Measurements from ENCODE around the gene ADAMTS3. TPM values are rescaled to one million over a fixed set of nuclear protein-coding genes. Genes with fewer than 3 reads are reported as not detected.

The ADAMTS3 gene
- total RNA-seq, 2 experiments from 2014 or later, result not detected

GRCh38 chr4:72319601-72320021, 249.4 kb downstream of the ADAMTS3 start:
- ATAC-seq, result peak; percentile 61
- intact Hi-C loops (cut with micrococcal nuclease), result no loop called here
- ChIA-PET POLR2A (no interaction called here), CTCF (interaction anchor here (1.9 kb wide), 1 partner anchor 17 kb away, joined by 8 read pairs; no protein-coding TSS in a partner anchor)
- no peak overlapping the region for H3K4me3 Mint-ChIP-seq
- peak; percentile 1 for DNase-seq
- H3K4me1 Mint-ChIP-seq (ENCODE audit: low read depth), result peaks cover 6% of the 10 kb centered on the region
- H3K27ac Mint-ChIP-seq, result no peak overlapping the region
- H3K36me3 Mint-ChIP-seq (ENCODE audit: low read depth), result no peaks in the 10 kb centered on the region
- no peaks in the 10 kb centered on the region for H3K9me3 Mint-ChIP-seq
- peaks cover 8% of the 10 kb centered on the region for H3K27me3 Mint-ChIP-seq
- no peak for TF ChIP-seq CTCF (IDR thresholded peaks at IDR 0.05)

GRCh38 chr4:72318421-72319170, 250.4 kb downstream of the ADAMTS3 start:
- H3K27me3 Mint-ChIP-seq, result peaks cover 8% of the 10 kb centered on the region
- no peak overlapping the region for H3K27ac Mint-ChIP-seq
- DNase-seq (no peak), ATAC-seq (no peak)
- ChIA-PET CTCF (interaction anchor here (0.9 to 1.9 kb wide), 4 partner anchors 8 to 16 kb away, joined by 3 to 8 read pairs (median 4); no protein-coding TSS in a partner anchor), POLR2A (no interaction called here)
- TF ChIP-seq CTCF (IDR thresholded peaks at IDR 0.05), result no peak
- no peaks in the 10 kb centered on the region for H3K36me3 Mint-ChIP-seq (ENCODE audit: low read depth)
- intact Hi-C loops (cut with micrococcal nuclease), result no loop called here
- peaks cover 6% of the 10 kb centered on the region for H3K4me1 Mint-ChIP-seq (ENCODE audit: low read depth)
- no peaks in the 10 kb centered on the region for H3K9me3 Mint-ChIP-seq
- no peak overlapping the region for H3K4me3 Mint-ChIP-seq

GRCh38 chr4:72314869-72315268, 254.2 kb downstream of the ADAMTS3 start:
- ChIA-PET CTCF (no interaction called here), POLR2A (no interaction called here)
- H3K9me3 Mint-ChIP-seq, result no peaks in the 10 kb centered on the region
- H3K27me3 Mint-ChIP-seq, result peaks cover 3% of the 10 kb centered on the region
- DNase-seq (no peak), ATAC-seq (no peak)
- TF ChIP-seq CTCF (IDR thresholded peaks at IDR 0.05), result no peak
- no peak overlapping the region for H3K27ac Mint-ChIP-seq
- no peaks in the 10 kb centered on the region for H3K36me3 Mint-ChIP-seq (ENCODE audit: low read depth)
- H3K4me3 Mint-ChIP-seq, result no peak overlapping the region
- intact Hi-C loops (cut with micrococcal nuclease), result no loop called here
- H3K4me1 Mint-ChIP-seq (ENCODE audit: low read depth), result peaks cover 6% of the 10 kb centered on the region

- Mint-ChIP-seq H3K4me3 (no peak overlapping the region), H3K36me3 (ENCODE audit: low read depth) (no peaks in the 10 kb centered on the region), H3K4me1 (ENCODE audit: low read depth) (no peaks in the 10 kb centered on the region), H3K27ac (no peak overlapping the region), H3K9me3 (no peaks in the 10 kb centered on the region), H3K27me3 (peaks cover 3% of the 10 kb centered on the region)
- ChIA-PET CTCF (no interaction called here), POLR2A (interaction anchor here (0.7 kb wide), 1 partner anchor 1369 kb away, joined by 3 read pairs; no protein-coding TSS in a partner anchor)
- no peak for TF ChIP-seq CTCF (IDR thresholded peaks at IDR 0.05)
- ATAC-seq, result no peak
- intact Hi-C loops (cut with micrococcal nuclease), result no loop called here
- DNase-seq, result no peak
These were observed 255.9 kb downstream of the ADAMTS3 start for GRCh38 chr4:72313121-72313520.

GRCh38 chr4:72312032-72312650, 256.9 kb downstream of the ADAMTS3 start:
- Mint-ChIP-seq H3K36me3 (ENCODE audit: low read depth) (no peaks in the 10 kb centered on the region), H3K27ac (no peak overlapping the region), H3K9me3 (no peaks in the 10 kb centered on the region), H3K27me3 (peaks cover 3% of the 10 kb centered on the region), H3K4me3 (no peak overlapping the region), H3K4me1 (ENCODE audit: low read depth) (no peaks in the 10 kb centered on the region)
- TF ChIP-seq CTCF (IDR thresholded peaks at IDR 0.05), result no peak
- DNase-seq, result no peak
- ChIA-PET CTCF (no interaction called here), POLR2A (no interaction called here)
- no peak for ATAC-seq
- intact Hi-C loops (cut with micrococcal nuclease), result no loop called here
